Measurements from ENCODE around the gene HSD17B2.

The HSD17B2 gene

GRCh38 chr16:82093666-82094300, 58.7 kb downstream of the HSD17B2 start:
- no peak overlapping the region for H3K4ac ChIP-seq (ENCODE audit: low read depth, low read length)
- H4K5ac ChIP-seq (ENCODE audit: low read length): no peak overlapping the region
- no peak overlapping the region for H3K27ac ChIP-seq (ENCODE audit: low read depth, low read length)
- no peak overlapping the region for H3K9ac ChIP-seq (ENCODE audit: low read length)
- peaks cover 4% of the 10 kb centered on the region for H3K4me1 ChIP-seq (ENCODE audit: control insufficient read depth, low read depth, low read length)
- no peaks in the 10 kb centered on the region for H3K36me3 ChIP-seq (ENCODE audit: control insufficient read depth, insufficient read depth, low read length)
- H2BK15ac ChIP-seq (replicated peaks; ENCODE audit: low read depth): no peak overlapping the region
- H3K4me2 ChIP-seq (ENCODE audit: low read length): no peak overlapping the region
- H2BK120ac ChIP-seq (ENCODE audit: low read depth, low read length): no peak overlapping the region
- no peak overlapping the region for H3K56ac ChIP-seq (ENCODE audit: low read length)
- no peaks in the 10 kb centered on the region for H3K79me2 ChIP-seq (ENCODE audit: control insufficient read depth, insufficient read depth, low read length)
- no peaks in the 10 kb centered on the region for H3K79me1 ChIP-seq (ENCODE audit: low read length)
- no peak overlapping the region for H2AK5ac ChIP-seq (ENCODE audit: low read length)
- peak; percentile 72 for DNase-seq
- H3K4me3 ChIP-seq (ENCODE audit: low read length): no peak overlapping the region
- no peak overlapping the region for H3K23ac ChIP-seq (ENCODE audit: low read length)
- H3K27me3 ChIP-seq (ENCODE audit: insufficient read depth, low read length, poor library complexity): no peaks in the 10 kb centered on the region
- no peak overlapping the region for H3K18ac ChIP-seq (ENCODE audit: low read length)
- H4K8ac ChIP-seq (ENCODE audit: low read depth, low read length): no peak overlapping the region
- H2BK5ac ChIP-seq (ENCODE audit: low read length): no peak overlapping the region

GRCh38 chr16:82094942-82095540, 60.0 kb downstream of the HSD17B2 start:
- no peak overlapping the region for H3K23ac ChIP-seq (ENCODE audit: low read length)
- H3K4me2 ChIP-seq (ENCODE audit: low read length): no peak overlapping the region
- no peak overlapping the region for H2BK5ac ChIP-seq (ENCODE audit: low read length)
- no peaks in the 10 kb centered on the region for H3K27me3 ChIP-seq (ENCODE audit: insufficient read depth, low read length, poor library complexity)
- H3K9ac ChIP-seq (ENCODE audit: low read length): no peak overlapping the region
- no peak overlapping the region for H4K5ac ChIP-seq (ENCODE audit: low read length)
- no peaks in the 10 kb centered on the region for H3K79me1 ChIP-seq (ENCODE audit: low read length)
- no peak overlapping the region for H2BK15ac ChIP-seq (replicated peaks; ENCODE audit: low read depth)
- WGBS (ENCODE audit: extremely low coverage, insufficient coverage, low lambda C conversion rate): no CpG with 5 or more reads among the region's 8 CpGs
- H3K4me3 ChIP-seq (ENCODE audit: low read length): no peak overlapping the region
- H3K18ac ChIP-seq (ENCODE audit: low read length): no peak overlapping the region
- DNase-seq: no peak
- no peaks in the 10 kb centered on the region for H3K36me3 ChIP-seq (ENCODE audit: control insufficient read depth, insufficient read depth, low read length)
- no peak overlapping the region for H2AK5ac ChIP-seq (ENCODE audit: low read length)
- H3K79me2 ChIP-seq (ENCODE audit: control insufficient read depth, insufficient read depth, low read length): no peaks in the 10 kb centered on the region
- H3K56ac ChIP-seq (ENCODE audit: low read length): no peak overlapping the region
- peaks cover 4% of the 10 kb centered on the region for H3K4me1 ChIP-seq (ENCODE audit: control insufficient read depth, low read depth, low read length)
- no peak overlapping the region for H3K4ac ChIP-seq (ENCODE audit: low read depth, low read length)
- H4K8ac ChIP-seq (ENCODE audit: low read depth, low read length): no peak overlapping the region
- H2BK120ac ChIP-seq (ENCODE audit: low read depth, low read length): no peak overlapping the region
- no peak overlapping the region for H3K27ac ChIP-seq (ENCODE audit: low read depth, low read length)

GRCh38 chr16:82096641-82097040, 61.6 kb downstream of the HSD17B2 start:
- Histone ChIP-seq H4K8ac (ENCODE audit: low read depth, low read length) (no peak overlapping the region), H3K4me3 (ENCODE audit: low read length) (no peak overlapping the region), H3K9ac (ENCODE audit: low read length) (no peak overlapping the region), H3K4ac (ENCODE audit: low read depth, low read length) (no peak overlapping the region), H3K27me3 (ENCODE audit: insufficient read depth, low read length, poor library complexity) (no peaks in the 10 kb centered on the region), H3K56ac (ENCODE audit: low read length) (no peak overlapping the region), H2BK15ac (replicated peaks; ENCODE audit: low read depth) (no peak overlapping the region), H2BK5ac (ENCODE audit: low read length) (no peak overlapping the region), H3K79me1 (ENCODE audit: low read length) (no peaks in the 10 kb centered on the region), H3K4me1 (ENCODE audit: control insufficient read depth, low read depth, low read length) (peaks cover 4% of the 10 kb centered on the region), H3K23ac (ENCODE audit: low read length) (no peak overlapping the region), H3K4me2 (ENCODE audit: low read length) (no peak overlapping the region), H2AK5ac (ENCODE audit: low read length) (no peak overlapping the region), H2BK120ac (ENCODE audit: low read depth, low read length) (no peak overlapping the region), H3K27ac (ENCODE audit: low read depth, low read length) (no peak overlapping the region), H3K18ac (ENCODE audit: low read length) (no peak overlapping the region), H3K36me3 (ENCODE audit: control insufficient read depth, insufficient read depth, low read length) (no peaks in the 10 kb centered on the region), H3K79me2 (ENCODE audit: control insufficient read depth, insufficient read depth, low read length) (no peaks in the 10 kb centered on the region), H4K5ac (ENCODE audit: low read length) (no peak overlapping the region)
- WGBS (ENCODE audit: extremely low coverage, insufficient coverage, low lambda C conversion rate): no CpG with 5 or more reads among the region's 3 CpGs
- DNase-seq: no peak

- no peak overlapping the region for H2BK120ac ChIP-seq (ENCODE audit: low read depth, low read length)
- no peaks in the 10 kb centered on the region for H3K36me3 ChIP-seq (ENCODE audit: control insufficient read depth, insufficient read depth, low read length)
- no peak overlapping the region for H3K27ac ChIP-seq (ENCODE audit: low read depth, low read length)
- no peak overlapping the region for H4K8ac ChIP-seq (ENCODE audit: low read depth, low read length)
- no peak overlapping the region for H2BK5ac ChIP-seq (ENCODE audit: low read length)
- no peak overlapping the region for H3K18ac ChIP-seq (ENCODE audit: low read length)
- no peak overlapping the region for H3K23ac ChIP-seq (ENCODE audit: low read length)
- no peak overlapping the region for H2AK5ac ChIP-seq (ENCODE audit: low read length)
- no peak overlapping the region for H3K56ac ChIP-seq (ENCODE audit: low read length)
- no peak overlapping the region for H3K4me2 ChIP-seq (ENCODE audit: low read length)
- no peak overlapping the region for H3K9ac ChIP-seq (ENCODE audit: low read length)
- no peaks in the 10 kb centered on the region for H3K27me3 ChIP-seq (ENCODE audit: insufficient read depth, low read length, poor library complexity)
- WGBS (ENCODE audit: extremely low coverage, insufficient coverage, low lambda C conversion rate): no CpG with 5 or more reads among the region's 8 CpGs
- no peak overlapping the region for H4K5ac ChIP-seq (ENCODE audit: low read length)
- H3K4me1 ChIP-seq (ENCODE audit: control insufficient read depth, low read depth, low read length): no peaks in the 10 kb centered on the region
- H3K4ac ChIP-seq (ENCODE audit: low read depth, low read length): no peak overlapping the region
- no peaks in the 10 kb centered on the region for H3K79me2 ChIP-seq (ENCODE audit: control insufficient read depth, insufficient read depth, low read length)
- no peak overlapping the region for H2BK15ac ChIP-seq (replicated peaks; ENCODE audit: low read depth)
- H3K79me1 ChIP-seq (ENCODE audit: low read length): no peaks in the 10 kb centered on the region
- no peak overlapping the region for H3K4me3 ChIP-seq (ENCODE audit: low read length)
- DNase-seq: no peak
Measured at GRCh38 chr16:82105107-82105506, 70.1 kb downstream of the HSD17B2 start.

- H2BK15ac ChIP-seq (replicated peaks; ENCODE audit: low read depth): no peak overlapping the region
Measured at GRCh38 chr16:82108100-82108499, 73.0 kb downstream of the HSD17B2 start.

GRCh38 chr16:82108774-82109173, 73.7 kb downstream of the HSD17B2 start:
- no peak overlapping the region for H2AK5ac ChIP-seq (ENCODE audit: low read length)
- H3K4me1 ChIP-seq (ENCODE audit: control insufficient read depth, low read depth, low read length): no peaks in the 10 kb centered on the region
- no peak overlapping the region for H4K8ac ChIP-seq (ENCODE audit: low read depth, low read length)
- DNase-seq: no peak
- no peak overlapping the region for H2BK5ac ChIP-seq (ENCODE audit: low read length)
- H2BK120ac ChIP-seq (ENCODE audit: low read depth, low read length): no peak overlapping the region
- H3K9ac ChIP-seq (ENCODE audit: low read length): no peak overlapping the region
- no peaks in the 10 kb centered on the region for H3K36me3 ChIP-seq (ENCODE audit: control insufficient read depth, insufficient read depth, low read length)
- no peak overlapping the region for H3K4me3 ChIP-seq (ENCODE audit: low read length)
- H3K4me2 ChIP-seq (ENCODE audit: low read length): no peak overlapping the region
- no peak overlapping the region for H3K56ac ChIP-seq (ENCODE audit: low read length)
- no peak overlapping the region for H3K18ac ChIP-seq (ENCODE audit: low read length)
- no peaks in the 10 kb centered on the region for H3K27me3 ChIP-seq (ENCODE audit: insufficient read depth, low read length, poor library complexity)
- WGBS (ENCODE audit: extremely low coverage, insufficient coverage, low lambda C conversion rate): no CpG with 5 or more reads among the region's 6 CpGs
- no peaks in the 10 kb centered on the region for H3K79me1 ChIP-seq (ENCODE audit: low read length)
- no peak overlapping the region for H4K5ac ChIP-seq (ENCODE audit: low read length)
- no peaks in the 10 kb centered on the region for H3K79me2 ChIP-seq (ENCODE audit: control insufficient read depth, insufficient read depth, low read length)
- H3K27ac ChIP-seq (ENCODE audit: low read depth, low read length): no peak overlapping the region
- no peak overlapping the region for H2BK15ac ChIP-seq (replicated peaks; ENCODE audit: low read depth)
- no peak overlapping the region for H3K4ac ChIP-seq (ENCODE audit: low read depth, low read length)
- no peak overlapping the region for H3K23ac ChIP-seq (ENCODE audit: low read length)

More at GRCh38 chr16:82108100-82108499, 73.0 kb downstream of the HSD17B2 start:
- no CpG with 5 or more reads among the region's 2 CpGs for WGBS (ENCODE audit: extremely low coverage, insufficient coverage, low lambda C conversion rate)
- DNase-seq: no peak
- Histone ChIP-seq H4K5ac (ENCODE audit: low read length) (no peak overlapping the region), H3K4ac (ENCODE audit: low read depth, low read length) (no peak overlapping the region), H3K79me2 (ENCODE audit: control insufficient read depth, insufficient read depth, low read length) (no peaks in the 10 kb centered on the region), H2AK5ac (ENCODE audit: low read length) (no peak overlapping the region), H2BK120ac (ENCODE audit: low read depth, low read length) (no peak overlapping the region), H3K36me3 (ENCODE audit: control insufficient read depth, insufficient read depth, low read length) (no peaks in the 10 kb centered on the region), H3K4me1 (ENCODE audit: control insufficient read depth, low read depth, low read length) (no peaks in the 10 kb centered on the region), H3K4me3 (ENCODE audit: low read length) (no peak overlapping the region), H3K18ac (ENCODE audit: low read length) (no peak overlapping the region), H3K27me3 (ENCODE audit: insufficient read depth, low read length, poor library complexity) (no peaks in the 10 kb centered on the region), H2BK5ac (ENCODE audit: low read length) (no peak overlapping the region), H3K23ac (ENCODE audit: low read length) (no peak overlapping the region), H4K8ac (ENCODE audit: low read depth, low read length) (no peak overlapping the region), H3K79me1 (ENCODE audit: low read length) (no peaks in the 10 kb centered on the region), H3K4me2 (ENCODE audit: low read length) (no peak overlapping the region), H3K9ac (ENCODE audit: low read length) (no peak overlapping the region), H3K56ac (ENCODE audit: low read length) (no peak overlapping the region), H3K27ac (ENCODE audit: low read depth, low read length) (no peak overlapping the region)
